ENCODE data around the gene EIF5B.

DNA sequence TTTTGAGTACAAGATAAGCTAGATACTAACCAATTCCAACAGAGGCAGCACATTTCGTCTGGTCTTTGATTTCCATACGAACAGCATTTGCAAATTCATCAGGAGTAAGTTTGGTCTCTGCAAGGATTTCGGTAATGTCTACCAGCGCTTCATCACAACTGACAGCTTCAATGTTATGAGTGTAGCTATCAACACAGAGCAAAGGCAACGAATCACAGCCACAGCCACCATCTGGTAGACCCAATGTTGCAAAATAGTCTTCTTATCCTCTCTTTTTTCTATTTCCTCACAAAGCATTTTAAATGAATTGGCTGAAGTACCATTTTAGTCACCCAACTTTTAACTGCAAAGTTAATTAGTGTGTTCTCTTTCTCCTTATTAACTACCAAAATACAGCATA, 84.3 kb downstream of the EIF5B start:
- TF ChIP-seq FOXA1 (IDR thresholded peaks at IDR 0.05): no peak
- TF ChIP-seq ARNT (IDR thresholded peaks at IDR 0.05): no peak
- no peak for TF ChIP-seq PKNOX1 (IDR thresholded peaks at IDR 0.05)
- no peak for TF ChIP-seq SP1 (IDR thresholded peaks at IDR 0.05)
